Lower leg skin (tissue), 3 donors: ENCODE data around the gene HLA-DQA2.

Source experiments
- POLR2A ChIP-seq, 2 donors: fragments of 450-650 bp; IDR thresholded peaks; one replicate each; pipeline ENCODE4 v1.6.1; 2016 to 2017; ENCODE audit warnings: antibody characterized with exemption in 2 of 2, mild to moderate bottlenecking in 1 of 2, moderate library complexity in 1 of 2
- TF ChIP-seq, protein P1 (sequence below), 3 donors: fragments of 450-650 bp; IDR thresholded peaks; one replicate each; pipeline ENCODE4 v1.5.1; 2016; ENCODE audit warnings: antibody characterized with exemption in 3 of 3, mild to moderate bottlenecking in 3 of 3, moderate library complexity in 2 of 3

DNA sequence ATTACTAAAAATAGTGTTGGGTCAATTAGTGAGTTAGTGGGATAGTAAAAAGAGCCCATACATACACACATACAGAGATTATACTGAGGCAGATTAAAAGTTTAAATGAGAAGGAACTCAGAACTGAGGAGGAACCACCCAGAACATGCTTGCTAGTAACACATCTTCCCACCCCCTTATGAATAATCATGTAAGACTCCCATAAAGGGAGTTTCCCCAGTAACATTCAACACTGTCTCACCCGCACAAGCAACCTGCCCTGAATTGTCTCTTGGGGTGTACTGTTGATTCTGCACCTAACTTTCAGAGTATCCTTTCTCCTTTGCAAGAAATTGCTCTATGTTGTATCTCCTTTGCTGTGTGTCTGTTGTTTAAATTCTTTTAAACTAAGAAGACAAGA is 33.2 kb downstream of the HLA-DQA2 start:
- TF ChIP-seq POLR2A (IDR thresholded peaks at IDR 0.05): no peak
- TF ChIP-seq, protein P1, sequence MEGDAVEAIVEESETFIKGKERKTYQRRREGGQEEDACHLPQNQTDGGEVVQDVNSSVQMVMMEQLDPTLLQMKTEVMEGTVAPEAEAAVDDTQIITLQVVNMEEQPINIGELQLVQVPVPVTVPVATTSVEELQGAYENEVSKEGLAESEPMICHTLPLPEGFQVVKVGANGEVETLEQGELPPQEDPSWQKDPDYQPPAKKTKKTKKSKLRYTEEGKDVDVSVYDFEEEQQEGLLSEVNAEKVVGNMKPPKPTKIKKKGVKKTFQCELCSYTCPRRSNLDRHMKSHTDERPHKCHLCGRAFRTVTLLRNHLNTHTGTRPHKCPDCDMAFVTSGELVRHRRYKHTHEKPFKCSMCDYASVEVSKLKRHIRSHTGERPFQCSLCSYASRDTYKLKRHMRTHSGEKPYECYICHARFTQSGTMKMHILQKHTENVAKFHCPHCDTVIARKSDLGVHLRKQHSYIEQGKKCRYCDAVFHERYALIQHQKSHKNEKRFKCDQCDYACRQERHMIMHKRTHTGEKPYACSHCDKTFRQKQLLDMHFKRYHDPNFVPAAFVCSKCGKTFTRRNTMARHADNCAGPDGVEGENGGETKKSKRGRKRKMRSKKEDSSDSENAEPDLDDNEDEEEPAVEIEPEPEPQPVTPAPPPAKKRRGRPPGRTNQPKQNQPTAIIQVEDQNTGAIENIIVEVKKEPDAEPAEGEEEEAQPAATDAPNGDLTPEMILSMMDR (IDR thresholded peaks at IDR 0.05): no peak
